COLO668 (cell line): Measurements from ENCODE around the gene ARHGAP24.
"Not testable (repeated sequence)": the region's sequence is repeated elsewhere in the genome, so short reads cannot be mapped to it uniquely, and the experiment has no call there.

Source experiments
- DNase-seq: peaks from one replicate; lab custom pipeline; 2025; ENCODE audit not compliant: unreplicated experiment; lab: John Stamatoyannopoulos, UW

Gene ARHGAP24

GRCh38 chr4:85940151-85940550 lies 465.2 kb downstream of the ARHGAP24 start:
- no peak for DNase-seq

- no peak for DNase-seq
Measured at GRCh38 chr4:85942107-85942506, 467.2 kb downstream of the ARHGAP24 start.

- no peak for DNase-seq
Measured at GRCh38 chr4:85946821-85947220, 471.9 kb downstream of the ARHGAP24 start.

GRCh38 chr4:85951099-85951498 lies 476.1 kb downstream of the ARHGAP24 start:
- DNase-seq: no peak

GRCh38 chr4:85952528-85952927 lies 477.6 kb downstream of the ARHGAP24 start:
- DNase-seq: no peak

- no peak for DNase-seq
Measured at GRCh38 chr4:85952972-85953650, 478.2 kb downstream of the ARHGAP24 start.

- DNase-seq: no peak
Measured at GRCh38 chr4:85953651-85954018, 478.7 kb downstream of the ARHGAP24 start.

GRCh38 chr4:85955620-85956292 lies 480.8 kb downstream of the ARHGAP24 start:
- no peak for DNase-seq

GRCh38 chr4:85956293-85956945 lies 481.5 kb downstream of the ARHGAP24 start:
- DNase-seq: no peak

GRCh38 chr4:85961887-85962286 lies 486.9 kb downstream of the ARHGAP24 start:
- DNase-seq: no peak

GRCh38 chr4:85963231-85963630 lies 488.3 kb downstream of the ARHGAP24 start:
- DNase-seq: no peak

- no peak for DNase-seq
Measured at GRCh38 chr4:85964298-85964697, 489.3 kb downstream of the ARHGAP24 start.

- not testable (repeated sequence) for DNase-seq
Measured at GRCh38 chr4:85965017-85965416, 490.1 kb downstream of the ARHGAP24 start.

GRCh38 chr4:85965529-85965928 lies 490.6 kb downstream of the ARHGAP24 start:
- DNase-seq: no peak

- DNase-seq: no peak
Measured at GRCh38 chr4:85966373-85966772, 491.4 kb downstream of the ARHGAP24 start.

GRCh38 chr4:85967872-85968271 lies 492.9 kb downstream of the ARHGAP24 start:
- DNase-seq: no peak

GRCh38 chr4:85968945-85969819 lies 494.2 kb downstream of the ARHGAP24 start:
- DNase-seq: no peak

- DNase-seq: no peak
Measured at GRCh38 chr4:85970535-85970934, 495.6 kb downstream of the ARHGAP24 start.

- DNase-seq: no peak
Measured at GRCh38 chr4:85979276-85979675, 504.3 kb downstream of the ARHGAP24 start.

- DNase-seq: no peak
Measured at GRCh38 chr4:85986266-85986665, 511.3 kb downstream of the ARHGAP24 start.

GRCh38 chr4:85993641-85994040 lies 518.7 kb downstream of the ARHGAP24 start:
- no peak for DNase-seq
